Activated naive CD4-positive, alpha-beta T cell treated with anti-CD3 and anti-CD28 coated beads, Interleukin-2, amount 50 U/mL, for 24 hours (primary cell): ENCODE results near the gene TTL.
"Not testable (repeated sequence)": the region's sequence is repeated elsewhere in the genome, so short reads cannot be mapped to it uniquely, and the experiment has no call there.

Experiments
- H3K27ac Mint-ChIP-seq: one replicate; pipeline ENCODE4 v1.8.0; 2021; ENCODE audit warnings: mild to moderate bottlenecking, mixed read lengths
- H3K27me3 Mint-ChIP-seq: one replicate; pipeline ENCODE4 v1.8.0; 2021; ENCODE audit warnings: mixed read lengths
- H3K36me3 Mint-ChIP-seq: one replicate; pipeline ENCODE4 v1.8.0; 2021; ENCODE audit warnings: mixed read lengths
- H3K4me1 Mint-ChIP-seq: one replicate; pipeline ENCODE4 v1.8.0; 2021; ENCODE audit warnings: mixed read lengths
- H3K4me3 Mint-ChIP-seq: one replicate; pipeline ENCODE4 v1.8.0; 2021; ENCODE audit warnings: mild to moderate bottlenecking, mixed read lengths
- H3K9me3 Mint-ChIP-seq: one replicate; pipeline ENCODE4 v1.8.0; 2021; ENCODE audit warnings: mixed read lengths

Gene TTL

GRCh38 chr2:112534826-112535225 is 52.9 kb downstream of the TTL start:
- H3K27me3 Mint-ChIP-seq, result no peaks in the 10 kb centered on the region
- H3K4me3 Mint-ChIP-seq, result no peak overlapping the region
- no peak overlapping the region for H3K27ac Mint-ChIP-seq
- peaks cover 6% of the 10 kb centered on the region for H3K36me3 Mint-ChIP-seq
- H3K9me3 Mint-ChIP-seq, result no peaks in the 10 kb centered on the region
- no peaks in the 10 kb centered on the region for H3K4me1 Mint-ChIP-seq

- not testable (repeated sequence) for H3K27ac Mint-ChIP-seq, H3K36me3 Mint-ChIP-seq, H3K4me3 Mint-ChIP-seq, H3K27me3 Mint-ChIP-seq, H3K9me3 Mint-ChIP-seq
- peaks cover 13% of the 10 kb centered on the region for H3K4me1 Mint-ChIP-seq
These were observed 54.7 kb downstream of the TTL start for GRCh38 chr2:112536665-112537064.

- H3K4me3 Mint-ChIP-seq, result no peak overlapping the region
- no peaks in the 10 kb centered on the region for H3K36me3 Mint-ChIP-seq
- H3K9me3 Mint-ChIP-seq, result no peaks in the 10 kb centered on the region
- H3K27ac Mint-ChIP-seq, result peak overlapping the region; percentile 6
- no peaks in the 10 kb centered on the region for H3K27me3 Mint-ChIP-seq
- peaks cover 13% of the 10 kb centered on the region for H3K4me1 Mint-ChIP-seq
These were observed 57.4 kb downstream of the TTL start for GRCh38 chr2:112539306-112539705.

- Mint-ChIP-seq H3K27ac (no peak overlapping the region), H3K4me3 (no peak overlapping the region), H3K9me3 (no peaks in the 10 kb centered on the region), H3K27me3 (no peaks in the 10 kb centered on the region), H3K4me1 (peaks cover 20% of the 10 kb centered on the region), H3K36me3 (no peaks in the 10 kb centered on the region)
These were observed 59.0 kb downstream of the TTL start for GRCh38 chr2:112540906-112541305.

GRCh38 chr2:112541315-112542122 is 59.6 kb downstream of the TTL start:
- H3K27ac Mint-ChIP-seq, result no peak overlapping the region
- H3K36me3 Mint-ChIP-seq, result peaks cover 3% of the 10 kb centered on the region
- H3K4me3 Mint-ChIP-seq, result no peak overlapping the region

DNA sequence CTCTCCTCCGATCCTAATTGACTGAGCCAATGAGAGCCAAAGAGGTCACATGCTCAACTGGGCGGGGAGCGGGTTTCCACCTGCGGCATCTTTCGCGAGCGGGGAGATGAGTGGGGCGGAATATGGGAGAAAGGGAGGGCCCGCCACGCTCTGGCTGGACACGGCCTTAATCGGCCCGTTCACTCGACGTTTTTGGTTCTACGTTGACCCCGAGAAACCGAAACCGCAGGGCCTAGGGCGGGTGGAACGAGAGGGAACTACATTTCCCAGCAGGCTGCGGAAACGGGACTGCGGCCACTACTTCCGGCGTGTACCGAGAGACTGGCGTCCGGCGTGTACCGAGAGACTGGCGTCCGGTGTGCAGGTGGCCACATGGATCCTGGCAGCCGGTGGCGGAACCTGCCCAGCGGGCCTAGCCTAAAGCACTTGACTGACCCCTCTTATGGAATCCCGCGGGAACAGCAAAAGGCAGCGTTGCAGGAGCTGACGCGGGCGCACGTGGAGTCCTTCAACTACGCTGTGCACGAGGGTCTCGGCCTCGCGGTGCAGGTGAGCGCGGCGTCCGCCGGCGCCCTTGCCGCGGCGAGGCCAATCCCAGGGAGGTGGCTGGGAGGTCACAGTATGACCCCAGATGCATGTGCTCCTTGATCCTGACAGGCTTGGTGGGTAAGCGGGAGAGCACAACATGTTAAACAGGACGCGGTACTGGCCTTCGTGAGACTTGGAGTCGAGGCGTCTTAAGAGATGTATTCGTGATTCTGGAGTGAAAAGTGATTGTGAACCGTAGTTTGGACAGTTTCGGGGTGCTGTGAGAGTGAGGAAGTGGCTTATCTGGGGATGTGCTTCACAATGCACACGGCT is 60.4 kb downstream of the TTL start, which contains the start of gene POLR1B:
Gene POLR1B (plus strand): TSS at position 343 of the 861 bp plus-strand sequence. CDS start 30 bp downstream, at position 373.
- Mint-ChIP-seq H3K36me3 (peaks cover 5% of the 10 kb centered on the region), H3K27ac (no peak within 1 kb of the TSS), H3K9me3 (no peaks in the 10 kb centered on the region), H3K4me3 (no peak within 1 kb of the TSS), H3K4me1 (peaks cover 20% of the 10 kb centered on the region), H3K27me3 (no peaks in the 10 kb centered on the region)

More at GRCh38 chr2:112541315-112542122, 59.6 kb downstream of the TTL start:
- Mint-ChIP-seq H3K27me3 (no peaks in the 10 kb centered on the region), H3K9me3 (no peaks in the 10 kb centered on the region), H3K4me1 (peaks cover 20% of the 10 kb centered on the region)

- Mint-ChIP-seq H3K9me3 (no peaks in the 10 kb centered on the region), H3K36me3 (peaks cover 9% of the 10 kb centered on the region), H3K4me1 (peaks cover 20% of the 10 kb centered on the region)
These were observed 61.2 kb downstream of the TTL start for GRCh38 chr2:112542984-112543661.

DNA sequence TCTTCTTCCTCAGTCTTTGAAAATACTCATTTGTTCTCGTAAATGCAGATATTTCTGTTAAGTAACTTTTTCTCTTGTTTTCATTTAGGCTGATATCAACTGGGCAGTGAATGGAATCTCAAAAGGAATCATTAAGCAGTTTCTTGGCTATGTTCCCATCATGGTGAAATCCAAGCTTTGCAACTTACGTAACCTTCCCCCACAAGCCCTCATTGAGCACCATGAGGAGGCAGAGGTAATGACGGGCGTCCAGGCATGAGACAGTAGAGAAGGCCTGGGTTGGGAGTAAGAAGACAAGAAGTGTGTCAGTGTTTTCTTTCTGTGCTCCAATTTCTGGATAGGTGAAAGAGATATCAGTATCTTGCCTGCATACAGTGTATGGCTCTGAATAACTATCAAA is 65.4 kb downstream of the TTL start:
- Mint-ChIP-seq H3K27me3 (no peaks in the 10 kb centered on the region), H3K36me3 (peaks cover 25% of the 10 kb centered on the region), H3K27ac (no peak overlapping the region), H3K4me3 (no peak overlapping the region), H3K9me3 (no peaks in the 10 kb centered on the region), H3K4me1 (peaks cover 13% of the 10 kb centered on the region)

More at GRCh38 chr2:112542984-112543661, 61.2 kb downstream of the TTL start:
- Mint-ChIP-seq H3K27me3 (no peaks in the 10 kb centered on the region), H3K27ac (no peak overlapping the region), H3K4me3 (no peak overlapping the region)

DNA sequence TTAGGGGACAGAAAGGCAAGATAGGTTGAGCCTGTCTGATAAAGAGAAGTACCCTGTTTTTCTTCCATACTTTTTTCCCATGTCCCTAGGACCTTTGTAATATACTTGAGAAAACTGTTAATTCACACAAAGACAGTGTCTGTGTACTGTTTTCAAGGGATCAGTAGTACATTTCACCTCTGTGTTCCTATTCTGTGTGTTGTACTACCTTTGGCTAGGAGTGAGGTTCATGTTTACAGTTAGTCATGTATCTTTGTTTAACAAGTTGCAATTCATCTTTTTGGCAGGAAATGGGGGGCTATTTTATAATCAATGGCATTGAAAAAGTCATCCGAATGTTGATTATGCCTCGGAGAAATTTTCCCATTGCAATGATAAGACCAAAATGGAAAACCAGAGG is 67.0 kb downstream of the TTL start:
- Mint-ChIP-seq H3K27me3 (no peaks in the 10 kb centered on the region), H3K4me3 (no peak overlapping the region), H3K27ac (no peak overlapping the region), H3K4me1 (peaks cover 13% of the 10 kb centered on the region), H3K36me3 (peaks cover 27% of the 10 kb centered on the region), H3K9me3 (no peaks in the 10 kb centered on the region)

GRCh38 chr2:112566104-112566503 is 84.1 kb downstream of the TTL start:
- H3K36me3 Mint-ChIP-seq, result peaks cover 41% of the 10 kb centered on the region

GRCh38 chr2:112566508-112566907 is 84.6 kb downstream of the TTL start:
- H3K36me3 Mint-ChIP-seq, result peaks cover 44% of the 10 kb centered on the region
- H3K27ac Mint-ChIP-seq, H3K9me3 Mint-ChIP-seq, H3K4me3 Mint-ChIP-seq, H3K27me3 Mint-ChIP-seq, H3K4me1 Mint-ChIP-seq: not testable (repeated sequence)

More at GRCh38 chr2:112566104-112566503, 84.1 kb downstream of the TTL start:
- Mint-ChIP-seq H3K4me3 (no peak overlapping the region), H3K27ac (no peak overlapping the region), H3K27me3 (no peaks in the 10 kb centered on the region), H3K9me3 (peaks cover 5% of the 10 kb centered on the region), H3K4me1 (no peaks in the 10 kb centered on the region)

- Mint-ChIP-seq H3K36me3 (peaks cover 52% of the 10 kb centered on the region), H3K27me3 (no peaks in the 10 kb centered on the region), H3K4me3 (no peak overlapping the region), H3K9me3 (peaks cover 5% of the 10 kb centered on the region), H3K27ac (no peak overlapping the region), H3K4me1 (no peaks in the 10 kb centered on the region)
These were observed 90.0 kb downstream of the TTL start for GRCh38 chr2:112572005-112572404.

DNA sequence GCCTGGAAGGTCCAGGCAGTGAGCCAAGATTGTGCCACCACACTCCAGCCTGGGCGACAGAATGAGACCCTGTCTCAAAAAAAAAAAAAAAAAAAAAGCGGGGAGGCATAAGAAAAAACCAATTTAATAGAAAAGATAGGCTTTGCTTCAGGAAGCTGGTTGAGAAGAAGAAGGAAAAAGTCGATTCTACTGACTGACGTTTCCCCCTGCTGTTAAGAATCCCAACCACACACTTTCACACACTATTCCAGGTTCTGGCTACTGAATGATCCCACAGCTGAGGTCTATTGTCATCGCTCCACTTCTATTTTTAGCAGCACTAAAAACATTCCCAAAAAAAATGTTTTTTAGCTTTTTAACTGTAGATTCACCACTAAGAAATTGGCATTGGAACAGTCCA is 95.8 kb downstream of the TTL start:
- Mint-ChIP-seq H3K36me3 (peaks cover 11% of the 10 kb centered on the region), H3K27me3 (no peaks in the 10 kb centered on the region), H3K9me3 (no peaks in the 10 kb centered on the region), H3K4me1 (peaks cover 3% of the 10 kb centered on the region), H3K27ac (no peak overlapping the region), H3K4me3 (no peak overlapping the region)

- Mint-ChIP-seq H3K27me3 (no peaks in the 10 kb centered on the region), H3K4me1 (peaks cover 15% of the 10 kb centered on the region), H3K27ac (no peak overlapping the region), H3K9me3 (no peaks in the 10 kb centered on the region), H3K4me3 (no peak overlapping the region), H3K36me3 (peaks cover 13% of the 10 kb centered on the region)
These were observed 97.3 kb downstream of the TTL start for GRCh38 chr2:112579241-112579640.

DNA sequence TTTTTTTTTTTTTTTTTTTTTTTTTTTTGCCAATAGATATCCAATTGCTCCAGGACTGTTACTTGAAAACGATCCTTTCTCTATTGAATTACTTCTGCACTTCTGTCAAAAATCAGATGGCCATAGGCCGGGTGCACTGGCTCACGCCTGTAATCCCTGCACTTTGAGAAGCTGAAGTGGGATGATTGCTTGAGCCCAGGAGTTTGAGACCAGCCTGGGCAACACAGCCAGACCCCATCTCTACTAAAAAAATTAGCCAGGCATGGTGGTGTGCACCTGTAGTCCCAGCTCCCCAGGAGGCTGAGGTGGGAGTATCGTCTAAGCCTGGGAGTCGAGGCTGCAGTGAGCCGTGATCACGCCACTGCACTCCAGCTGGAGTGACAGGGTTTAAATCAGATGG is 98.1 kb downstream of the TTL start:
- no peaks in the 10 kb centered on the region for H3K27me3 Mint-ChIP-seq
- peaks cover 12% of the 10 kb centered on the region for H3K36me3 Mint-ChIP-seq
- no peak overlapping the region for H3K27ac Mint-ChIP-seq
- peaks cover 24% of the 10 kb centered on the region for H3K4me1 Mint-ChIP-seq
- no peak overlapping the region for H3K4me3 Mint-ChIP-seq
- no peaks in the 10 kb centered on the region for H3K9me3 Mint-ChIP-seq
